Ascending aorta (tissue), 2 donors: Measurements from ENCODE around the gene LASP1NB.

Experiments used
- DNase-seq, 2 donors: peaks; one replicate each; pipeline ENCODE4 v3.0.0-alpha.2; 2019; ENCODE audit warnings: low spot score in 2 of 2
- H3K27ac ChIP-seq, 2 donors: fragments of 200-600 bp; sonication (generic); one replicate each; pipeline ENCODE4 v1.5.1; 2016 to 2017; ENCODE audit warnings: mild to moderate bottlenecking in 1 of 2
- H3K27me3 ChIP-seq: fragments of 200-600 bp; sonication (generic); one replicate; pipeline ENCODE4 v1.5.1; 2017
- H3K36me3 ChIP-seq, 2 donors: fragments of 200-600 bp; sonication (generic); one replicate each; pipeline ENCODE4 v1.5.1; 2016
- H3K4me1 ChIP-seq, 2 donors: fragments of 200-600 bp; sonication (generic); one replicate each; pipeline ENCODE4 v1.5.1; 2016 to 2017; ENCODE audit warnings: mild to moderate bottlenecking in 1 of 2
- H3K4me3 ChIP-seq, 2 donors: fragments of 200-600 bp; sonication (generic); one replicate each; pipeline ENCODE4 v1.5.1; 2016 to 2017; ENCODE audit warnings: mild to moderate bottlenecking in 1 of 2
- H3K9me3 ChIP-seq, 2 donors: fragments of 200-600 bp; sonication (generic); one replicate each; pipeline ENCODE4 v1.5.1; 2016
- intact Hi-C: fragments of 100-400 bp; cut with DNase I; formaldehyde crosslinking; loops from one replicate; pipeline ENCODE4 v1.15.1; 2023
- TF ChIP-seq, protein P1 (sequence below), 3 experiments: fragments of 200-600 bp in 2 of 3; fragments of 450-650 bp in 1 of 3; sonication (generic) in 2 of 3; IDR thresholded peaks; one replicate each; pipeline ENCODE4 v1.5.1; 2016 to 2019; ENCODE audit warnings: antibody characterized with exemption in 3 of 3, mild to moderate bottlenecking in 1 of 3, moderate library complexity in 1 of 3

LASP1NB gene

DNA sequence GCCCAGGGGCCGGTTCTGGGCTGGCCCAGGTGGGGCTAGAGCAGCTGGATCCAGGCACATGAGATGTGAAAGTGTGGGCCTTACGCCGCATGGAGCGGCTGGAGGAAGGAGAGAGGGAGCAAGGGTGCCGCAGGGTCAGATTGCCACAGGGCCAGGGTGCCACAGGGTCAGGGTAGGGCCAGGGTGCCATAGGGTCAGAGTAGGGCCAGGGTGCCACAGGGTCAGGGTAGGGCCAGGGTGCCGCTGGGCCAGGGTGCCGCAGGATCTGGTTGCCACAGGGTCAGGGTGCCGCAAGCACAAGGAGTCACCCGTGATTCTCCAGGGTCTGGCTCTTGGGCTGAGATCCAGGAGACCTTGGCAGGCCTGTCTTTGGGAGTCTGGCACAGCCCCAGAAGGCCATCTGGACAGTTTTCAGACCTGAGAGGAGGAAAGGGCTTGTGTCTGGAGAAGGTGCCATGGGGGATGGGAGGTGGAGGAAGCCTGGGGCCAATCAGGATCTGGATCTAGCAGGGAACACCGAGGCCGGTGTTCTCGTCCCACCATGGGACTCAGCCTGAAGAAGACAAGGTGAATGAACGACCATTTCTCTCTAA, 13.1 kb upstream of the LASP1NB start:
- no peaks in the 10 kb centered on the region for H3K9me3 ChIP-seq
- peaks cover 3 to 22% of the 10 kb centered on the region in 2 donors for H3K4me1 ChIP-seq
- peak in 1 of 2 donors; percentile 68 for DNase-seq
- TF ChIP-seq, protein P1, sequence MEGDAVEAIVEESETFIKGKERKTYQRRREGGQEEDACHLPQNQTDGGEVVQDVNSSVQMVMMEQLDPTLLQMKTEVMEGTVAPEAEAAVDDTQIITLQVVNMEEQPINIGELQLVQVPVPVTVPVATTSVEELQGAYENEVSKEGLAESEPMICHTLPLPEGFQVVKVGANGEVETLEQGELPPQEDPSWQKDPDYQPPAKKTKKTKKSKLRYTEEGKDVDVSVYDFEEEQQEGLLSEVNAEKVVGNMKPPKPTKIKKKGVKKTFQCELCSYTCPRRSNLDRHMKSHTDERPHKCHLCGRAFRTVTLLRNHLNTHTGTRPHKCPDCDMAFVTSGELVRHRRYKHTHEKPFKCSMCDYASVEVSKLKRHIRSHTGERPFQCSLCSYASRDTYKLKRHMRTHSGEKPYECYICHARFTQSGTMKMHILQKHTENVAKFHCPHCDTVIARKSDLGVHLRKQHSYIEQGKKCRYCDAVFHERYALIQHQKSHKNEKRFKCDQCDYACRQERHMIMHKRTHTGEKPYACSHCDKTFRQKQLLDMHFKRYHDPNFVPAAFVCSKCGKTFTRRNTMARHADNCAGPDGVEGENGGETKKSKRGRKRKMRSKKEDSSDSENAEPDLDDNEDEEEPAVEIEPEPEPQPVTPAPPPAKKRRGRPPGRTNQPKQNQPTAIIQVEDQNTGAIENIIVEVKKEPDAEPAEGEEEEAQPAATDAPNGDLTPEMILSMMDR (IDR thresholded peaks at IDR 0.05), result no peak
- intact Hi-C loops, result no loop called here
- no peaks in the 10 kb centered on the region for H3K27me3 ChIP-seq
- H3K36me3 ChIP-seq, result peaks cover 33 to 46% of the 10 kb centered on the region in 2 donors
- H3K4me3 ChIP-seq, result no peak overlapping the region
- H3K27ac ChIP-seq, result peak overlapping the region; percentile 30 to 64

- DNase-seq, result peak in 1 of 2 donors; percentile 56
- H3K4me1 ChIP-seq, result peaks cover 3 to 20% of the 10 kb centered on the region in 2 donors
- peak overlapping the region in 1 of 2 donors; percentile 8 for H3K27ac ChIP-seq
Observed at GRCh38 chr17:38914741-38915638, 10.4 kb upstream of the LASP1NB start.

GRCh38 chr17:38915639-38915995, 9.8 kb upstream of the LASP1NB start:
- no peak for DNase-seq
- peaks cover 50 to 75% of the 10 kb centered on the region in 2 donors for H3K36me3 ChIP-seq
- peak overlapping the region; percentile 8 to 20 for H3K27ac ChIP-seq
- TF ChIP-seq, protein P1 (IDR thresholded peaks at IDR 0.05), result no peak
- H3K4me1 ChIP-seq, result peaks cover 3 to 27% of the 10 kb centered on the region in 2 donors
- no peaks in the 10 kb centered on the region for H3K9me3 ChIP-seq
- no peaks in the 10 kb centered on the region for H3K27me3 ChIP-seq
- H3K4me3 ChIP-seq, result no peak overlapping the region
- intact Hi-C loops, result no loop called here

More at GRCh38 chr17:38914741-38915638, 10.4 kb upstream of the LASP1NB start:
- Histone ChIP-seq H3K9me3 (no peaks in the 10 kb centered on the region), H3K27me3 (no peaks in the 10 kb centered on the region), H3K4me3 (no peak overlapping the region), H3K36me3 (peaks cover 48 to 70% of the 10 kb centered on the region in 2 donors)
- intact Hi-C loops, result no loop called here
- TF ChIP-seq, protein P1 (IDR thresholded peaks at IDR 0.05), result no peak

- peak in 1 of 2 donors; percentile 24 for DNase-seq
Observed at GRCh38 chr17:38916771-38917170, 8.6 kb upstream of the LASP1NB start.

DNA sequence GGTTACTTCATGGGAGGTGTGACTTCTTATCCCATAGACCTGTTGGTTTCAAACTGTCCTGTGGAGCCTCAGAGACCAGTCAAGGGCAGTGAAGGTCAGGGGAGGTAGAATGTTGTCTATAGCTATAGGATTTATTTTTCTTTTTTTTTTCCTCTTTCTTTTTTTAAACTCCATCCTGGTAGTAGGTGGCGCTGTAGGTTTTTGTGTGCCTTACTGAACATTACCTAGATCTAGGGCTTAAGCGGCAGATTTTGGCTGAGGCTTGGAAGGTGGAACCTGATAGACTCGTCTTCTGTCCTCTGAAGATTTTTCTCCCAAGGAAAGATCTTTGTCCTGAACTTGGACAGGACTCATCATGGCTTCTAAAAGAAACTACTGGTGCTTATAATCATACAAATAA, 8.2 kb upstream of the LASP1NB start:
- TF ChIP-seq, protein P1 (IDR thresholded peaks at IDR 0.05), result no peak
- Histone ChIP-seq H3K36me3 (peaks cover 50 to 68% of the 10 kb centered on the region in 2 donors), H3K9me3 (no peaks in the 10 kb centered on the region), H3K27ac (no peak overlapping the region), H3K4me3 (no peak overlapping the region), H3K4me1 (peaks cover 0 to 27% of the 10 kb centered on the region in 2 donors), H3K27me3 (no peaks in the 10 kb centered on the region)
- intact Hi-C loops, result no loop called here
- DNase-seq, result no peak

More at GRCh38 chr17:38916771-38917170, 8.6 kb upstream of the LASP1NB start:
- H3K4me1 ChIP-seq, result peaks cover 3 to 29% of the 10 kb centered on the region in 2 donors
- no peak overlapping the region for H3K27ac ChIP-seq
- no peaks in the 10 kb centered on the region for H3K9me3 ChIP-seq
- H3K36me3 ChIP-seq, result peaks cover 50 to 68% of the 10 kb centered on the region in 2 donors
- no peak overlapping the region for H3K4me3 ChIP-seq
- TF ChIP-seq, protein P1 (IDR thresholded peaks at IDR 0.05), result no peak
- H3K27me3 ChIP-seq, result no peaks in the 10 kb centered on the region
- intact Hi-C loops, result no loop called here
